COR-L47 (cell line): ENCODE results near the gene SMIM45.

ENCODE experiments used
- DNase-seq: peaks from one replicate; lab custom pipeline; 2025; lab: John Stamatoyannopoulos, UW

SMIM45 gene

DNA sequence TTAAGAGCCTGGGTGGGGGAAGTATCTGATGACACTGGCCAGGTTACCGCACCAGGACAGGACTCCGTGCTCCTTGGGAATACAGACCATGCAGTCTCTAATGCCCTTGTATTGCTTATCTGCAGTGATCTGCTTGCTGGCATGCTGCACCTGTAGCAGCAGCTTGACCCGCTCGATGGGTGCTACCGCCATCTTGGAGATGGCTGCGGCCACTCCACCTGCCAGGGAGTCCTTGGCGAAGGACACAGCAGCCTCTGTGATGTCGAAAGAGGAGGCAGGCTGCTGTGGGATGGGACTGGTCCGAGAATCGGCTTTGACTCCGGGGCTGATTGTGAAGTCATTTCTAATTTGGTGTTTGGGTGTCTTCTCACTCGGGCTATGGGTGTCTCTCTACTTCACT is 49.8 kb downstream of the SMIM45 start:
- DNase-seq: no peak

DNA sequence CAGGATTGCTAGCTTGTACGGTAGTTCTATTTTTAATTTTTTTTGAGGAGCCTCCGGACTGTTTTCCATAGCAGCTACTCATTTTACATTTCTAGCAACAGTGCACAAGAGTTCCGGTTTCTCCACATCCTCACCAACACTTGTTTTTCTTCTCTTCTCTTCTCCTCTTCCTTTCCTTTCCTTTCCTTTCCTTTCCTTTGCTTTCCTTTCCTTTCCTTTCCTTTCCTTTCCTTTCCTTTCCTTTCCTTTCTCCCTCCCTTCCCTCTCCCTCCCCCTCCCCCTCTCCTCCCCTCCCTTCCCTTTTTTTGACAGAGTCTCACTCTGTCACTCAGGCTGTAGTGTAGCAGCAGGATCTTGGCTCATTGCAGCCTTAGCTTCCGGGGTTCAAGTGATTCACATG is 56.0 kb downstream of the SMIM45 start:
- DNase-seq: no peak
